Stimulated activated CD4-positive, alpha-beta T cell treated with anti-CD3 and anti-CD28 coated beads, TNF-alpha, amount 100 ng/mL, for 24 hours (primary cell): ENCODE results near the gene IDUA.

Experiments
- DNase-seq, 3 experiments: peaks; one replicate each; pipeline ENCODE4 v3.0.0-alpha.2; 2020; ENCODE audit warnings: low read depth in 3 of 3

IDUA gene

DNA sequence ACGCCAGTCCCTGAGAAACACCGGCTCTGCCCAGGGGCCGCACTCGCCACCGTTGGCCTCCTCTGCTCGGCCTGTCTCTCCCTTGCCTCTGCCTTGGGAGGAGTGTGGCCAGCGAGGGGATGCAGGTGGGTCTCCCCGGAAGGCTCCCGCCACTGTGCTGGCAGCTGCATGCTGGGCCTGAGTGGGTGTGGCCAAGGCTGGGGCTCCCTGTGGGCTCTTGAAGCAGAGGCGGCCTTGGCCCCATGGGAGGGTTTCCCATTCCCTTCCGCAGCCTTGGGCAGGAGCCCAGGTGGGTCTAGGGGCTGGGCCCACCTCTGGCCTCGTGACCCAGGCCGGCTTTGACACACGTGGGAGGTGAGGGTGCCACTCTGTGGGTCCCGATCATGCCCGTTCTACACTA, 43.7 kb downstream of the IDUA start:
- DNase-seq: no peak

DNA sequence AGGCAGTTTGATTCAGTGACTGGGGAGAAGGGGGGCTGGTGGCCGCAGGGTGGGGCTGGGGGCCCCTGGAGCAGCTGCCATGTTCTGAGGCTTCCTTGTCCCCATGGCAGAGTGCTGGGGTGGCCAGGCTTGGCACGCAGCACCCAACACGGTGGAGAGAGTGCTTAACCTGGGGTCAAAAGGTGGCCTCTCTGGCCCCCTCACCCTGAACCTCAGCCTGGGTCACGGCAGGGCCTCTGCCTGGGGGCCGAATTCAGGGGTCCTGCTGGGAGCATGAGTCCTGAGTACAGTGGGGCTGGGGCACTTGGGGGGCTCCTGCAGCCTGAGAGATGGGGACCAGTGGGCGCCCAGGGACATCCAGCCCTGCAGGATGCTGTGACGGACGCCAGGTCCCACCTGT, 44.5 kb downstream of the IDUA start:
- no peak for DNase-seq

DNA sequence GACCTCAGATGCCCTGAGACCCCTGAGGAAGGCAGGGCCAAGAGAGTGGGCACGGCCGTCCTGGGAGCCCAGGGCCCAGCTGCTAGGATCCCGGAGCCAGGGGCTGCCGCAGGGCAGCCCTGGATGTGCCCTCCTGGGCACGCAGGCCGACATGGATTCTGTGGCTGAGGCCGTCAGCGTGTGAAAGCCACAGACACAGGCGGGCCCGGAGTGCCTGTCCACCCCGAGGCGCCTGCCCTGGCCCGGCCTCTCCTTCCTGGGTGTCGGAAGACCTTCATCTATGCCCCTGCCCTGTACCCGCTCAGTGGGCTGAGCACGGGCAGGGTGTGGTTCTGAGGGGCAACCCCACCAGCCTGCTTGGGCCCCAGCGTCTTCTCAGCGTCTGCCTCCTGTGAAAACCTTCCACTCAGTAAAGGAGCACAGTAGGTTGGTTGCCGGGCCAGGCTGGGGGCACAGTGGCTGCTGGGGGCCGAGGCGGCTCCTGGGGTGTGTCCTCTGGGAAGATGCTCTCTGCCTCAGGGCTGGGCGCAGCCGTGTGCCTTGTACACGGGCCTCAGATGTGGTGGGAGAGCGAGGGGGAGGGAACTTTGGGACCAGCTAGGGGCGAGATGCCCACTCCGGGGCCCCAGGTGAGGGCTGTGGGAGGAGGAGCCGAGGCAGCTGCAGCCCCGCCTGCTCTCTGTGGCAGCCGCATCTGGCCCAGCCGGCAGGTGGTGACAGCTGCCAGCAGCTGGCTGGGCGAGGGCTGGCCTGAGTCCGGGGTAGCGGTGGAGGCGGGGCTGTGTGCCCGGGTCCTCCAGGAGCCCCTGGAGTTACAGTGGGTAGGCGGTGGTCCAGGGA, 45.3 kb downstream of the IDUA start:
- no peak for DNase-seq

DNA sequence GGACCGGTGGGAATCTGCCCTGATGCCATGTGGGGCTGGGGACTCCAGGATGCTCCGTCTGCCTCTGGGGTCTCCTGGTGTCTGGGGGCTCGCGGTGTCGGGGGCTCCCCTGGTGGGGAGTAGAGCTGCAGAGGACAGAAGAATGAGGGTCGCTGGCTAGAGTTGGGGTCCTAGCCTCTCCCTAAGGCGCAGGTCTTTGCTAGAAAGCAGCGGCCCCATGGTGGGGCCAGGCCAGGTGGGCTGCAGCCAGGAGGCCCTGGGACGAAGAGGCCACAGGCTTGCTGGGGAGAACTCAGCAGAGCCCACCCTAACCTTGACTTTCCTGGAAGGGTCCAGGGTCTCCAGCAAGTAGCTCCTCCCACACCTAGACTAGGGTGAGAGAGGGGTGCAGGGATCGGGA, 46.0 kb downstream of the IDUA start:
- DNase-seq: no peak

DNA sequence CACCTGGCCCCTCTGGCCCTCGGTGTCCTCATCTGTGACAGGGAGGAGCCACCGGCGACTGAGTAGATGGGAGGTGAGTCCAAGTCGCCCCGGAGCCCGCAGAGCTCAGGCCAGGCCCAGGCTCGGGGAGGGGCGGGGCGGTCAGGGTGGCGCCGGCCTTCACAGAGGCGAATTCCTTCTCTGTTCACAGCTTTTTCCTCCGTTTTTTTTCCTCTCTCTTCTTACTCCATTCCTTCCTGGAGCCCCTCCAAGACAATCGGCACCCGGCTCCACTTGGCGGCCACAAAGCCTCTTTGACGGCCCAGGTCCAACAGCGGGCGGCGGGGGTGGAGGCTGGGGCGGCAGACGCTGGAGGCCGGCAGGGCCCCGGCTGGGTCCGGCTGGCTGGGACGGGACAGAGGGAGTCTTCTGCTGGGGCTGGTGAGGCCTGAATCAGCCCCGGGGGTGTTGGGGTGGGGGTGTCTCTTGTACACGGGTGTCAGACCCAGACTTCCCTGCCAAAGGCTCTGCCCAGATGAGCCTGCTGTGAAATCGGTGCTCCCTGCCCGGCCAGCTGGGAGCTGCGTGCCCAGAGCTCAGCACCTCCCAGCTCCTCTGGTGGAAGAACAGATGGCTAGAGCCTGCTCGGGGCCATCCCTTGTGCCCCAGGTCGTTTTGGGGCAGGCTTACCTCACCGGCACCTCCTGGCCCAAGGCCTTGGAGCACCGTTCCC, 47.2 kb downstream of the IDUA start:
- no peak for DNase-seq

DNA sequence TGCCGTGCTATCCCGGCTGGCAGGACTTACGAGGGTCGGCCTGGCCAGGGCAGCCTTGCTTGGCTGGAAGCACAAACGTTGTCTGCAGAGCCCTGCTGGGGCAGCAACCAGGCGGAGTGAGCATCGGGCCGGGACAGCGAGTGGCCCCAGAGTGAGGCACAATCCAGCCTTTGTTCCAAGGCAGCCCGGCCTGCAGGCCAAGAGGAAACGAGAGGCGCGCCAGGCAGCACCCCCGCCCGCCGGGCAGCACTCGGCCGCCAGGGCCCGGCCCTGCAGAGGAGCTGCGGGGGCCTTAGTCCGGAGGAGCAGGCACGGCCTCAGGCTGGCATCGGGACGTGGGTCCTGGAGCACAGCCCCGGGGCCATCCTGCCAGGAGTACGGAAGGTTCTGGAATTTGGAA, 48.7 kb downstream of the IDUA start:
- DNase-seq: no peak

DNA sequence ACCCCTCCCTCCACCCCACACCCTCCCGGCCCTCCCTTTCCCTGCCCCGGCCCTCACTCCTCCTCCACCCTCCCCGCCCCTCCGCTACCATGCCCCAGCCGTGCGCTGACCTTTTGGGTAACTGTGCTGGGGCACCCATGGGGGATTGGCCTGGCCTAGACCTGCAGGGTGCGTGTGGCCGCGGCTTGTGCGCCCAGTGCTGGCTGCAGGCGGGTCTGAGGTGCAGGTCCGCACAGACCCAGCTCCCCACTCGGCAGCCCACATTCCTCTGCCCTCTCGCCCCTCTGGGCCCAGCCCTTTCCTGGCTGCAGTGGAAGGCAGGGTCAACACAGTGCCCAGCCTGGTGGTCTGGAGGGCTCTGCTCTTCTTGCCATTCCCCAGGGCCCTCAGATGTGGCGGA, 49.3 kb downstream of the IDUA start:
- no peak for DNase-seq

DNA sequence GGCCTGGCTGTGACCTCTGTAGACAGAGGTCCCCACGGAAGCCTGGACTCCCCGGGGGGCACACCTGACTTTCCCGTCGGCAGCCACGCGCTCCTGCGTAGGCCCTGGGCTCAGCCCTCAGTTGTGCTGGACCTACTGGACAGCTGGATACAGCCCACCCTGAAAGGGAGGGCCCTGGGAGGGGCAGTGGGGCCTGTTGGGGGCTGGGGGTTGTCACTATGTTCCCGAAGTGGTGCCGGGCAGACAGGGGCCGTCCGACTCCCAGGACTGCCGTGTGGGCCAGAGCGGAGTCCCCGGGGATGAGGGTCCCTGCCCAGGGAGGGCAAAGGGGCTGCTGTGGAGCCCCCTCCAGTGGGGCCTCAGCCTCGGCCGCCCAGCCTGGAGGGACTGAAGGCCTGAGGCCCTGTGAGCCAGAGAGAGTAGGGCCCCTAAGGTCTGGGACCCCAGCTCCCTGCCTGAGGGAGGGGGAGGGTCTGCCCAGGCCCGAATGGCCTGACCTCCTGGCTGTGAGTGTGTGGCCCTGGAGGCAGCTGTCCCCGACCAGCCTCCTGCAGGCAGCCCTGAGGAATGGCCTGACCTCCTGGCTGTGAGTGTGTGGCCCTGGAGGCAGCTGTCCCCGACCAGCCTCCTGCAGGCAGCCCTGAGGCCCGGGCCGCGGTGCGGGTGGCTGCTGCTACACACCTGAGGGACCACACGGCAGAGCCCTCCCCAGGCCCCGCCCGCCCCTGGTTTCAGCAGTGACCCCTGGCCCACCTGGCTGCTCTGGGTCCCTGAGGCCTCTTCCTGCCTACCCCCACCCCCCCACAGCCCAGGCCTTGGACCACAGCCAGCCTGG, 50.3 kb downstream of the IDUA start:
- no peak for DNase-seq

DNA sequence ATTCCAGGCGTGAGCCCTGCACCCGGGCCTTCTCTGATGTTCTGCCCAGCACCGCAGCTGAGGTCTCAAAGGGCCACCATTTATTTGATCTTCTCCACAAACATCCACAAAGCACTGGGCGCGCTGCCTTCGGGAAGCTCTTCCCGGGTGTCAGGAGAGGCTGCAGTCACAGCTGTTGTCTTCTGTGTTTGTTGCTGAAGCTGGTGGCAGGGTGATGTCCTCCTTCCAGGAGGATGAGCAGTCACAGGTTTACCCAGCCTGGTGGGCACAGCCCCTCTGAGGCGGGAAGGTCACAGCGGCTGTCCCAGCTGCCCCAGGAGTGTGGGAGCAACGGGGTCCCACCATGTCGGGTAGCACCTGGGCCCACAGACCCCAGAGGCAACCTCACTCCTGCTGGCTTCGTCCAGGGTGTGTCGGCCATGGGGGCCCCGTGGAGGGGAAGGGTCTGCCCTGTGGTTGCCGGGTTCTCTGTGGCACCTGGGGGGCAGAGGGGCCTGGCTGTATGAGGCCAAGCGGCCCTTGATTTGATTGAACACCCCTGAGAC, 52.2 kb downstream of the IDUA start:
- DNase-seq: no peak

DNA sequence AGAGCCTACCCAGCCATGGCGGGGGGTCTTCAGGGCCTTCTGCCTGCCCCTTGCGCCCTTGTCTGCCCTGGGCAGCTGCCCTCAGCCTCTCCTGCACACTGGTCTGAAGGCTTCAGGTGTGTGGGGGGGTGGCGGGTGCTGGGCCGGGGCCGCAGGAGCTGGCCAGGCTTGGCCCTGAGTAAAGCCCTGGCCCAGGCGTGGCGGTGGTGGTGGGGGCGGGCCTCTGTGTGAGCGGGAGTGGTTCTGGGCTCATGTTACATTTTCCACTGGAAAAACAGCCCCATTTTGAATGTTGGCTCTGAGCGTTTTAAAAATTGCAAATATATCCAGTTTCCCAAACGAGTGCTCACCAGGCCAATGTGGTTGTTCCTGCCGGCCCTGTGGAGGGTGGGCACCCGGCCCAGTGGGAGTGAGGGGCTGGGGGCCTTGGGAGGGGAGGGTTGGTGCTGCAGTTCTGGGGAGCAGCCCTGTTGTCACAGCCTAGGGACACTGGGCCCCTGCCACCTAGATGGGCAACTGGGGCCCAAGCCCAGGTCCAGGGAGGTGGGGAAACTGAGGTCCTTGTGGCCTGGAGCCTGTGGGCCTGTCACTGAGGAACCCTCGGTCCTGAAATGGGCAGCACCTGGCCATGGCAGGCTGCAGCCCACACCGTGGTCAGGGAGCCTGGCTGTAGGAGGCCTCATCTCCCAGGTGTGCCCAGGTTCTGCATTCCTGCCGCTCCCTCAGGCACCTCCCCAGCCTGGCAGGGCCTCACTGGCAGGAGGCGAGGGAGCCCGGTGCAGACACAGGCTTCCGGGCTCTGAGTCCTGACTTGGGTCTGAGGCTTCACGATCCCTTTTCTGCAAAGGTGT, 52.9 kb downstream of the IDUA start:
- DNase-seq: no peak

DNA sequence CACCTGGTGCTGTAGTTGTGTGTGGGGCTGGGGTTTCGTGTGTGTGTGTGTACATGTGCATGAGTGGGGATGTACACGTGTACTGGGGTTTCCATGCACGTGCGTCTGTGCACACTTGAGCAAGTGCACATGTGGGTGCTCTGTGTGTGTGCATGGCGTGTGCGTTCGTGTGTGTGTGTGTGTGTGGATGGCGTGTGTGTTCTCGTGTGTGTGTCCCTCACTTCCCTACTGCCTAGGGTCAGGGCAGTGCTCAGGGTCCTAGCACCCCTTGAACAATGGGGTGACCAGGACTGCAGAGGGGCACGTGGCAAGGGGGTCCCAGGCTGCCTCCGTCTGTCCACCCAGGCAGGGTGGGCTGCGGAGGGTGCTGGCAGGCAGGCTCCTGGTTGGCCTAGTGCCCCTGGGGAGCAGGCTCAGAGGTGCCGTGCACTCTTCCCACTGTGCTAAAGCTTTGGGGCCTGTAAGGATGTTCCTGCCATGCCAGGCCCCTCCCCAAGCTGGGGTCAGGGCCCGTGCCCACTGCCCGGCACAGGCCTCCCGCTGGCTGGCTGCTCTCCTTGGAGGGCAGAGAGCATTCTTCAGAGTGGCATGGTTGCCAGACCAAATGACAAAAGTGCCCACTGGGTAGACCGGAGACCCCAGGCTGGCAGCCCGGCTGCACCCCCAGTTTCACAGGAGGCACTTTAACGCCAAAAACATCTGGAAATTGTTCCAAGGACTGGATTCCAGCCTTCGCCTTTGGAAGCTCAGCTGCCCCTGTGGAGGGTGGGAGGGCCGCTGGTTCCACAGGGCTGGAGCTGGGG, 53.7 kb downstream of the IDUA start:
- no peak for DNase-seq

DNA sequence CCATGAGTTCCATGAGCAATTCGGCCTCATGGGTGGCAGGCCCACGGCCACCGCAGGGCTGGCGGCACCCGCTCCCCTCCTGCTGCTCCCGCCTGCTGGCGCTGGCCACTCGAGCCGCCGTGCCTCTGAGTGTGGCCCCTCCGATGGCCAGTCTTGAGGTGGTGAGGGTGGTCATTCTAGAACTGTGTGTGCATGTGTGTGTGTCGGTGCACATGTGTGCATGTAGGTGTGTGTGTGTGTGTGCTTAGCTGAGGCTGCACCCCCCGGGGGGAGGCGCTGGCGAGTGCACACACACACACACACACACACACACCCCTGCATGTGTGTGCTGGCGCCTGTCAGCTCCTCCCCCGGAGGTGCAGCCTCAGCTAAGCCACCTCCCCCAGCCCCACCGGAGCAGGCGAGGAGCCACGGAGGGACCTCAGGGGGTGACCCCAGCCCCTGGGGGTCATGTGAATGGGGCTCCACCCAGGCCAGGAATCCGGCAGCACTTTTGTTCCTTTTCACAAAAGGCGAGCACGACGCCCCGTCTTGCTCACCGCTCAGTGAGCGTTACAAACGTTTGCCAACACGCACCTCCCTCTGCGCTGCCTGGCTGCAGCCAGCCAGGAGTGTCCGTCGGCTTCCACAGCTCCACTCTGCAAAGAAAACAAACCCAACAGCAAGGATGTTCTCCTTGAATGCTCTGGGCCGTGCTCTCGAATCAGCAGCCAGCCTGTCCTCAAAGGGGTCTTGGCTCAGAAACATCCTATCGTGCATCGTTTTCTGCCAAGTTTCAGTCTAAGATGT, 54.5 kb downstream of the IDUA start:
- DNase-seq: no peak

DNA sequence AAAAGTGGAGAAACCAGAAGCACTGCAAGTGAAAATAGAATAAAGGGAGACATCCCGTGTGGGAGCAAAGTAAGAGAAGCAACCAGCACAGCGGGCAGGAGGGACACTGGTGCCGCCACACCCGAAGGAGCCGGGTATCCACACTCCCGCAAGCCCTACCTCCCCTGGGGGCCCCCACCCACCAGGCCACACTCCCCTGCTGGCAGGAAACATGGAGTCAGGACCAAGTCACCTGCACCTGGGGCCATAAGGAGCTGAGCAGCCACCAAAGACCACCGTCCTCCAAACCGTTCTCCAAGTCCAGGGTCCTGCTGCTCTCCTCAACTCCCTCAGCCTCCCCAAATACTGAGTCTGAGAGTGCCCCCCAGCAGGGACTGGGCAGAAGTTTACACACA, 55.1 kb downstream of the IDUA start:
- DNase-seq: no peak

DNA sequence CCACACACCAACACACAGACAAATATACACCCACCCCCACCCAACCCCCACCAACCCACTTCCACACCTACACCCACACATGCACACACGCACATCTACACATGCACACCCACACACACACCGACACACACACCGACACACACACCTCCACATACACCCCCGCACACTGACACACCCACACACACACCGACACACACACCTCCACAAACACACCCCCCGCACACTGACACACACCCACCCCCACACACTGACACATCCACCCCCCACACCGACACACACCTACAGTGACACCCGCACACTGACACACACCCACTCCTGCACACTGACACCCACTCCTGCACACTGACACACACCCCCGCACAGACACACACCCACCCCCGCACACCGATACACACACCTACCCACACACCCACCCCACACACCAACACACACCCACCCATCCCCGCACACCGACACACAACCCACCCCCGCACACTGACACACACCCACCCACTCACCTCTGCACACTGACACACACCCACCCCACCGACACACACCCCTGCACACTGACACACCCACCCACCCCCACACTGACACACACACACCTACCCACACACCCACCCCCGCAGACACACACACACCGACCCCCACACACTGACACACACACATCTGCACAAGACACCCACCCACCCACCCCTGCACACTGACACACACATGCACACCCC, 55.7 kb downstream of the IDUA start:
- DNase-seq: no peak

DNA sequence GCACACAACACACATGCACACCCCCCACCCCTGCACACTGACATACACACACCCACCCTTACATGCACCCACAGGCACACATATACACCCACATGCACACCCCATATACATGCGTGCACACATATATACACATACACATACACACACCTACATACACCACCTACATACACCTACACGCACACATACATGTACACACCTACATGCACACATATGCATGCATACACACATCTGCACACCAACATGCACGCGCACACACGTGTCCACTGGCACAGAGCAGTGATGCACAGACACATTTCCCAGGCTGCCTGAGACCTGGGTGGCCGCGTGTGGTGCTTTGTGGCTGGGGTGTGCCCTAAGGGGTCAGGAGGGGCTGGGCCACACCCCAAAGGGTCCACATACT, 56.3 kb downstream of the IDUA start:
- DNase-seq: no peak

DNA sequence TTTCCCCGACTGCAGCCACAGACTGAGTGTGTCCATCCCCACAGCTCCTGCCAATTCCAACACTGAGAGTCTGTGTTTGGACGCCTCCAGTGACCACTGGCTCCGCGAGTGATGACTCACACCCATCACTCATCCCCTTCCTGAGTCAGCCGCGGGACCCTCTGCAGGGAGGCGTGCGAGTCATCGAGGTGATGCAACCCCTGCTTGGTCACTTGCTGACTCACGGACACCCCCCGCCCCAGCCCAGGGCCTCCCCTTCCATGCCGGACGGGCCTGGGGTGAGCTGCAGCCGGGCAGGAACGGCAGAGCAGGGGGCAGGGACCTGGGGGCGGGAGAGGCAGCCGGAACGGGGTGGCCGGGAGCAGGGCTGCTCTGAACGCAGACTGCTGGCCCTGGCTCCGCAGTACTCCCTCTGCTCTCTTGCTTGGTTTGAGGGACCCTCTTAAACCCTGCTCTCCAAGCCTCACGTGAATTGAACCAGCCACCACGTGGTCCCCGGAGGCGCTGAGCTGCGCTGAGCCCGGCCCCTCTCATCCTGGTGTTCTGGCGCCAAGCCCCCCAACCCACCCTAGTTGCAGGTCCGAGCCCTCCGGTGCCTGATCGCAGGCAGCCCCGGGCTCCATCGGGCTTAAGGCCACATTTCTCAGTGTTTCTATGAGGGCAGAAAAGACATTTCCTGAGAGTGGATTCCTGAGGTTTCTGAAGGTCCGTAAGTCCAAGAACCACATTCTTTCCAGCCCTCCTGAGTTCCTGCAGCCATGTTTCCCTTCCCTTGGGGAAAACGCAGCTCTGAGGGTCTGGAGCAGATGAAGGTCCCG, 57.0 kb downstream of the IDUA start:
- DNase-seq: peak in 2 of 3 experiments; percentile 8 to 32

DNA sequence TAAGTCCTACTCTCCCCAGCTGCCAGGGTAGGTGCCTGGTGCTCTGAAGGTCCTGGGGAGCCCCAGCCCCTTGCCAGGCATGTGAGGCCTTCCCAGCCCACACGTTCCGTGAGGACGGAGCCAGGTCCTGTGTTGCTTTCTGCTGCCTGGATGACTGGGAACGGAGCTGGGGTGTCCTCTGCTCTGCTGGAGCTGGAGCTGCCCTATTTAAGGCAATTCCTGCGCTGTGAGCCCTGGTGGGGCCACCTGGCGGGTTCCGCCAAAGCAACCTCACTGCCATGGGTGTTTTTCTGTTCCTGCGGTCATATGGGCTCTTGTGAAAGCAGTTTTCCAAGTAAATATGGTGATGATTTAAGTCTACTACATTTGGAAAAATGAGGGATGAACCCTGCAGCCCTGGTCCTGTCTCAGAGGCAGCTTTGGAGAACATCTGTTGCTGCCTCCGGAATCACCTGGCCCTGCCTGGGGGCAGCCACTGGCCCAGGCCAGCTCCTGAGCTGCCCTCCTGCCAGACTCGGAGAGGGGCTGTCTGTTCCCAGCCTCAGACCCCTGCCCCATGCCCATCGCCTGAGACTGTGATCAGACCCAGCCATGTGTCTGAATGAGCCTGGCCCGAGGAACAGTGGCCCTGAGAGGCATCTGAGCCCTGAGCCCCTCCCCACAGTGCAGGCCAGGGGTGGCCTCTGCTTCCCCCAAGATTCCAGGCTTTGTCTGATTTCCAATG, 57.8 kb downstream of the IDUA start:
- no peak for DNase-seq
